HEK293 (cell line): Measurements from ENCODE around the gene CENPV.

ENCODE experiments used
- CTCF ChIA-PET: fragments of 350-600 bp; formaldehyde crosslinking; extraction: SDS; loops from one replicate; lab custom pipeline; 2021; ENCODE audit warnings: antibody characterized with exemption; lab: Yijun Ruan, JAX
- POLR2A ChIA-PET: fragments of 300-600 bp; formaldehyde crosslinking; extraction: SDS; loops from one replicate; lab custom pipeline; 2020; ENCODE audit warnings: antibody characterized with exemption, inconsistent platforms; lab: Yijun Ruan, JAX
- H3K27ac ChIP-seq: fragments of 200-500 bp; sonication (Bioruptor generic); 2 replicates; pipeline ENCODE4 v1.5.1; 2014; ENCODE audit warnings: low read depth, low read length, control low read depth, inconsistent platforms; ENCODE audit errors: extremely low read depth
- H3K36me3 ChIP-seq, 2 experiments: fragments of 200-500 bp in 1 of 2; sonication (Bioruptor generic) in 1 of 2; 1 replicate in 1 of 2; 2 replicates in 1 of 2; pipeline ENCODE4 v1.5.1; 2014 to 2017; ENCODE audit warnings: inconsistent platforms in 2 of 2, low read length in 2 of 2; ENCODE audit not compliant: control insufficient read depth in 2 of 2, insufficient read depth in 1 of 2
- H3K4me1 ChIP-seq: fragments of 200-500 bp; sonication (Bioruptor generic); 2 replicates; pipeline ENCODE4 v1.5.1; 2014; ENCODE audit warnings: mild to moderate bottlenecking, low read length, inconsistent platforms; ENCODE audit not compliant: control insufficient read depth, insufficient read depth
- H3K4me3 ChIP-seq: 2 replicates; pipeline ENCODE4 v1.5.1; 2011; ENCODE audit warnings: low read depth, mild to moderate bottlenecking, control low read depth, low read length, moderate library complexity
- H3K9me3 ChIP-seq: fragments of 200-500 bp; sonication (Bioruptor generic); 2 replicates; pipeline ENCODE4 v1.5.1; 2014; ENCODE audit warnings: low read depth, low read length, inconsistent platforms; ENCODE audit not compliant: control insufficient read depth, insufficient read depth
- BCL6B ChIP-seq: fragments of 450-650 bp; formaldehyde crosslinking; IDR thresholded peaks from 2 replicates; pipeline ENCODE4 v1.5.1; 2017; ENCODE audit warnings: missing biosample characterization, missing genetic modification characterization
- HOXA7 ChIP-seq: sonication (generic); formaldehyde crosslinking; IDR thresholded peaks from 2 replicates; pipeline ENCODE4 v1.8.1; 2022; ENCODE audit warnings: missing genetic modification reagents, borderline replicate concordance
- HOXC10 ChIP-seq: sonication (generic); formaldehyde crosslinking; IDR thresholded peaks from 2 replicates; pipeline ENCODE4 v1.8.1; 2023; ENCODE audit warnings: mild to moderate bottlenecking, missing genetic modification reagents
- REPIN1 ChIP-seq: fragments of 450-650 bp; formaldehyde crosslinking; IDR thresholded peaks from 2 replicates; pipeline ENCODE4 v1.5.1; 2017; ENCODE audit warnings: missing biosample characterization, missing genetic modification characterization, low read depth
- SCRT2 ChIP-seq: fragments of 450-650 bp; formaldehyde crosslinking; IDR thresholded peaks from 2 replicates; pipeline ENCODE4 v1.5.1; 2016; ENCODE audit warnings: missing biosample characterization, missing genetic modification characterization
- YY1 ChIP-seq: fragments of 450-650 bp; formaldehyde crosslinking; IDR thresholded peaks from 2 replicates; pipeline ENCODE4 v1.5.1; 2018; ENCODE audit warnings: missing biosample characterization, missing genetic modification characterization
- YY2 ChIP-seq: fragments of 450-650 bp; formaldehyde crosslinking; IDR thresholded peaks from 2 replicates; pipeline ENCODE4 v1.5.1; 2016; ENCODE audit warnings: missing biosample characterization, missing genetic modification characterization
- ZBTB44 ChIP-seq: fragments of 450-650 bp; IDR thresholded peaks from 2 replicates; pipeline ENCODE4 v1.5.1; 2018; ENCODE audit warnings: missing biosample characterization, mild to moderate bottlenecking, missing genetic modification characterization
- ZFP3 ChIP-seq: fragments of 450-650 bp; formaldehyde crosslinking; IDR thresholded peaks from 2 replicates; pipeline ENCODE4 v1.5.1; 2016; ENCODE audit warnings: low read depth, missing biosample characterization, missing genetic modification characterization
- ZNF16 ChIP-seq: fragments of 450-650 bp; formaldehyde crosslinking; IDR thresholded peaks from 2 replicates; pipeline ENCODE4 v1.5.1; 2016; ENCODE audit warnings: low read depth, missing biosample characterization, missing genetic modification characterization
- ZNF175 ChIP-seq: fragments of 450-650 bp; formaldehyde crosslinking; IDR thresholded peaks from 2 replicates; pipeline ENCODE4 v1.5.1; 2016; ENCODE audit warnings: missing biosample characterization, missing genetic modification characterization
- ZNF2 ChIP-seq: fragments of 450-650 bp; formaldehyde crosslinking; IDR thresholded peaks from 2 replicates; pipeline ENCODE4 v1.5.1; 2016; ENCODE audit warnings: missing biosample characterization, missing genetic modification characterization
- ZNF214 ChIP-seq: fragments of 450-650 bp; formaldehyde crosslinking; IDR thresholded peaks from 2 replicates; pipeline ENCODE4 v1.5.1; 2017; ENCODE audit warnings: missing biosample characterization, mild to moderate bottlenecking, missing genetic modification characterization, borderline replicate concordance
- ZNF221 ChIP-seq: fragments of 450-650 bp; formaldehyde crosslinking; IDR thresholded peaks from 2 replicates; pipeline ENCODE4 v1.5.1; 2017; ENCODE audit warnings: missing biosample characterization, missing genetic modification characterization, borderline replicate concordance
- ZNF391 ChIP-seq: fragments of 450-650 bp; formaldehyde crosslinking; IDR thresholded peaks from 2 replicates; pipeline ENCODE4 v1.5.1; 2016; ENCODE audit warnings: low read depth, missing biosample characterization, missing genetic modification characterization, borderline replicate concordance
- ZNF394 ChIP-seq: fragments of 450-650 bp; formaldehyde crosslinking; IDR thresholded peaks from 2 replicates; pipeline ENCODE4 v1.5.1; 2016; ENCODE audit warnings: missing biosample characterization, missing genetic modification characterization, mild to moderate bottlenecking, moderate library complexity, borderline replicate concordance
- ZNF416 ChIP-seq: fragments of 450-650 bp; formaldehyde crosslinking; IDR thresholded peaks from 2 replicates; pipeline ENCODE4 v1.5.1; 2016; ENCODE audit warnings: missing biosample characterization, missing genetic modification characterization
- ZNF626 ChIP-seq: fragments of 450-650 bp; sonication (Bioruptor Pico); formaldehyde crosslinking; IDR thresholded peaks from 2 replicates; pipeline ENCODE4 v1.5.1; 2018; ENCODE audit warnings: missing biosample characterization, missing genetic modification characterization, inconsistent platforms
- ZNF707 ChIP-seq: fragments of 450-650 bp; formaldehyde crosslinking; IDR thresholded peaks from 2 replicates; pipeline ENCODE4 v1.5.1; 2016; ENCODE audit warnings: missing biosample characterization, missing genetic modification characterization
- ZNF843 ChIP-seq: fragments of 450-650 bp; formaldehyde crosslinking; IDR thresholded peaks from 2 replicates; pipeline ENCODE4 v1.5.1; 2016; ENCODE audit warnings: missing biosample characterization, missing genetic modification characterization
- TF ChIP-seq, protein P1 (sequence below): fragments of 450-650 bp; formaldehyde crosslinking; IDR thresholded peaks from 2 replicates; pipeline ENCODE4 v1.5.1; 2016; ENCODE audit warnings: missing biosample characterization, missing genetic modification characterization
- TF ChIP-seq, protein P2 (sequence below): fragments of 450-650 bp; formaldehyde crosslinking; IDR thresholded peaks from 2 replicates; pipeline ENCODE4 v1.5.1; 2016; ENCODE audit warnings: missing biosample characterization, missing genetic modification characterization

Gene CENPV

GRCh38 chr17:16345565-16345964 is 7.7 kb downstream of the CENPV start (continued):
- TF ChIP-seq BCL6B (tag by site-specific recombination) = no peak
- TF ChIP-seq HOXA7 (CRISPR knock-in tag) = no peak
- no peak for TF ChIP-seq ZFP3 (tag by site-specific recombination)
- TF ChIP-seq, all 188 proteins: peak for 0

GRCh38 chr17:16343569-16343968 is 9.7 kb downstream of the CENPV start:
- no peak overlapping the region for H3K27ac ChIP-seq
- peaks cover 47 to 50% of the 10 kb centered on the region in 2 experiments for H3K36me3 ChIP-seq
- H3K4me3 ChIP-seq = no peak overlapping the region
- POLR2A ChIA-PET = interaction anchor here (0.6 to 1.6 kb wide), 4 partner anchors 8 to 95 kb away, joined by 3 to 5 read pairs (median 3); no protein-coding TSS in a partner anchor
- no peak for TF ChIP-seq ZNF626
- no peak for TF ChIP-seq ZNF843
- no peak for TF ChIP-seq ZNF221 (tag by site-specific recombination)
- no peak for TF ChIP-seq YY1 (tag by site-specific recombination)
- no peak for TF ChIP-seq YY2 (tag by site-specific recombination)
- TF ChIP-seq ZNF707 (tag by site-specific recombination) = no peak
- no peaks in the 10 kb centered on the region for H3K9me3 ChIP-seq
- CTCF ChIA-PET = interaction anchor here (0.6 to 2.3 kb wide), 3 partner anchors 9 to 62 kb away, joined by 3 to 9 read pairs (median 3); partner anchors contain the start of gene CENPV
- no peaks in the 10 kb centered on the region for H3K4me1 ChIP-seq

DNA sequence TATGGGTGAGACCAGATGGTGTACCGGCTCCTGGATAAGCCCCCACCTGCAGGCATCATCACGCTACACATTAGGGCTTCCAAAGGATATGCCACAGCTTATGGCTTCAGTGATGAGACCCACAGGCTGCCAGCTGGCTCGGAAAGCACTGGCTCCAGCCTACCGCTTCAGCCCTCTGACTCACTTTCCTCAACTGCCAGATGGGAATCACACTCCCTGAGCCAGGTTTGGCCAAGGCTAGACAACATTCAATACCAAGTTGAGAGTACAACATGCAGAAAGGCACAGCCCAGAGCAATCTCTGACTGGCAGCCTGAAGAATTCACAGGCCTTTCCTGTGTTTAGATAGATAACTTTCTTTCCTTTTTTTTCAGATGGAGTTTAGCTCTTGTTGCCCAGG is 10.3 kb downstream of the CENPV start:
- Histone ChIP-seq H3K36me3 (peaks cover 41 to 44% of the 10 kb centered on the region in 2 experiments), H3K4me3 (no peak overlapping the region), H3K27ac (no peak overlapping the region), H3K9me3 (no peaks in the 10 kb centered on the region), H3K4me1 (no peaks in the 10 kb centered on the region)
- ChIA-PET CTCF (interaction anchor here (0.7 to 2.3 kb wide), 2 partner anchors 21 to 126 kb away, joined by 3 to 9 read pairs; partner anchors contain the start of gene PIGL), POLR2A (interaction anchor here (0.6 to 1.4 kb wide), 2 partner anchors 22 to 38 kb away, joined by 5 read pairs; partner anchors contain the start of gene UBB)
- TF ChIP-seq YY1 (tag by site-specific recombination) (no peak), ZNF394 (tag by site-specific recombination) (no peak), ZNF175 (tag by site-specific recombination) (no peak), ZNF391 (tag by site-specific recombination) (no peak), ZNF2 (tag by site-specific recombination) (no peak), ZNF416 (tag by site-specific recombination) (no peak), ZNF214 (no peak), ZNF16 (tag by site-specific recombination) (no peak), HOXC10 (CRISPR knock-in tag) (no peak), ZBTB44 (tag by site-specific recombination) (no peak), SCRT2 (tag by site-specific recombination) (no peak), REPIN1 (tag by site-specific recombination) (no peak)
- TF ChIP-seq, protein P1, sequence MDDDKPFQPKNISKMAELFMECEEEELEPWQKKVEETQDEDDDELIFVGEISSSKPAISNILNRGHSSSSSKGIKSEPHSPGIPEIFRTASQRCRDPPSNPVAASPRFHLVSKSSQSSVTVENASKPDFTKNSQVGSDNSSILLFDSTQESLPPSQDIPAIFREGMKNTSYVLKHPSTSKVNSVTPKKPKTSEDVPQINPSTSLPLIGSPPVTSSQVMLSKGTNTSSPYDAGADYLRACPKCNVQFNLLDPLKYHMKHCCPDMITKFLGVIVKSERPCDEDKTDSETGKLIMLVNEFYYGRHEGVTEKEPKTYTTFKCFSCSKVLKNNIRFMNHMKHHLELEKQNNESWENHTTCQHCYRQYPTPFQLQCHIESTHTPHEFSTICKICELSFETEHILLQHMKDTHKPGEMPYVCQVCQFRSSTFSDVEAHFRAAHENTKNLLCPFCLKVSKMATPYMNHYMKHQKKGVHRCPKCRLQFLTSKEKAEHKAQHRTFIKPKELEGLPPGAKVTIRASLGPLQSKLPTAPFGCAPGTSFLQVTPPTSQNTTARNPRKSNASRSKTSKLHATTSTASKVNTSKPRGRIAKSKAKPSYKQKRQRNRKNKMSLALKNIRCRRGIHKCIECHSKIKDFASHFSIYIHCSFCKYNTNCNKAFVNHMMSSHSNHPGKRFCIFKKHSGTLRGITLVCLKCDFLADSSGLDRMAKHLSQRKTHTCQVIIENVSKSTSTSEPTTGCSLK (tag by site-specific recombination) = no peak
- TF ChIP-seq, protein P2, sequence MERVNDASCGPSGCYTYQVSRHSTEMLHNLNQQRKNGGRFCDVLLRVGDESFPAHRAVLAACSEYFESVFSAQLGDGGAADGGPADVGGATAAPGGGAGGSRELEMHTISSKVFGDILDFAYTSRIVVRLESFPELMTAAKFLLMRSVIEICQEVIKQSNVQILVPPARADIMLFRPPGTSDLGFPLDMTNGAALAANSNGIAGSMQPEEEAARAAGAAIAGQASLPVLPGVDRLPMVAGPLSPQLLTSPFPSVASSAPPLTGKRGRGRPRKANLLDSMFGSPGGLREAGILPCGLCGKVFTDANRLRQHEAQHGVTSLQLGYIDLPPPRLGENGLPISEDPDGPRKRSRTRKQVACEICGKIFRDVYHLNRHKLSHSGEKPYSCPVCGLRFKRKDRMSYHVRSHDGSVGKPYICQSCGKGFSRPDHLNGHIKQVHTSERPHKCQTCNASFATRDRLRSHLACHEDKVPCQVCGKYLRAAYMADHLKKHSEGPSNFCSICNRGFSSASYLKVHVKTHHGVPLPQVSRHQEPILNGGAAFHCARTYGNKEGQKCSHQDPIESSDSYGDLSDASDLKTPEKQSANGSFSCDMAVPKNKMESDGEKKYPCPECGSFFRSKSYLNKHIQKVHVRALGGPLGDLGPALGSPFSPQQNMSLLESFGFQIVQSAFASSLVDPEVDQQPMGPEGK (tag by site-specific recombination) = no peak
